ENCODE measurements around the gene DET1.
"Not testable (repeated sequence)": the region's sequence is repeated elsewhere in the genome, so short reads cannot be mapped to it uniquely, and the experiment has no call there.

DET1 gene

GRCh38 chr15:88545578-88546247 is 768 bp downstream of the DET1 start:
- not testable (repeated sequence) for H2BK5ac ChIP-seq (ENCODE audit: low read depth, low read length, poor library complexity, severe bottlenecking); H3K36me3 ChIP-seq (ENCODE audit: control insufficient read depth in 1 of 2, insufficient read depth in 2 of 2, low read depth in 1 of 2, low read length in 2 of 2); H2BK120ac ChIP-seq (ENCODE audit: low read depth, low read length); H2AK5ac ChIP-seq (ENCODE audit: low read length, severe bottlenecking); H4K91ac ChIP-seq (ENCODE audit: low read length); H2BK15ac ChIP-seq (ENCODE audit: low read depth, poor library complexity, severe bottlenecking); H2BK12ac ChIP-seq (ENCODE audit: low read length in 2 of 2); H4K8ac ChIP-seq (ENCODE audit: low read length); H3K23ac ChIP-seq (ENCODE audit: low read length in 2 of 2); H3K4me1 ChIP-seq (ENCODE audit: control insufficient read depth, insufficient read depth, low read depth, low read length); DNase-seq; H3K27me3 ChIP-seq (ENCODE audit: control insufficient read depth in 1 of 2, insufficient read depth in 1 of 2, low read length in 2 of 2); H3K9me3 ChIP-seq (ENCODE audit: control insufficient read depth, low read length)
- WGBS: 50% methylated on average over 7 of the region's 8 CpGs
- Histone ChIP-seq H3K4ac (ENCODE audit: low read depth in 1 of 2, low read length in 2 of 2) (peak overlapping the region in 1 of 2 experiments; percentile 67), H3K14ac (ENCODE audit: low read length in 2 of 2) (peak overlapping the region in 1 of 2 experiments; percentile 71), H3K18ac (ENCODE audit: low read depth in 1 of 2, low read length in 2 of 2) (peak overlapping the region in 1 of 2 experiments; percentile 96), H2AFZ (ENCODE audit: low read depth, low read length) (peak overlapping the region; percentile 53), H3K4me3 (ENCODE audit: insufficient read depth in 1 of 2, low read depth in 1 of 2, low read length in 2 of 2) (peak overlapping the region; percentile 64 to 84), H3K79me1 (replicated peaks; ENCODE audit: low read length, poor library complexity, severe bottlenecking) (peaks cover 15% of the 10 kb centered on the region), H3K4me2 (ENCODE audit: low read length, poor library complexity, severe bottlenecking) (peak overlapping the region; percentile 55), H3K9ac (ENCODE audit: low read length) (peak overlapping the region; percentile 89), H3K27ac (ENCODE audit: low read length, poor library complexity, severe bottlenecking) (peak overlapping the region; percentile 91)

GRCh38 chr15:88543065-88543776 is 3.3 kb downstream of the DET1 start:
- peak overlapping the region in 1 of 2 experiments; percentile 11 for H3K14ac ChIP-seq (ENCODE audit: low read length in 2 of 2)
- H3K27ac ChIP-seq (ENCODE audit: low read length, poor library complexity, severe bottlenecking): no peak overlapping the region
- H2AFZ ChIP-seq (ENCODE audit: low read depth, low read length): no peak overlapping the region
- peak overlapping the region in 1 of 2 experiments; percentile 76 for H2BK12ac ChIP-seq (ENCODE audit: low read length in 2 of 2)
- no peak overlapping the region for H4K91ac ChIP-seq (ENCODE audit: low read length)
- no peak overlapping the region for H2BK15ac ChIP-seq (ENCODE audit: low read depth, poor library complexity, severe bottlenecking)
- no peaks in the 10 kb centered on the region for H3K9me3 ChIP-seq (ENCODE audit: control insufficient read depth, low read length)
- no peaks in the 10 kb centered on the region for H3K4me1 ChIP-seq (ENCODE audit: control insufficient read depth, insufficient read depth, low read depth, low read length)
- H3K9ac ChIP-seq (ENCODE audit: low read length): no peak overlapping the region
- no peak overlapping the region for H3K4me3 ChIP-seq (ENCODE audit: insufficient read depth in 1 of 2, low read depth in 1 of 2, low read length in 2 of 2)
- no peak overlapping the region for H3K18ac ChIP-seq (ENCODE audit: low read depth in 1 of 2, low read length in 2 of 2)
- H3K4me2 ChIP-seq (ENCODE audit: low read length, poor library complexity, severe bottlenecking): no peak overlapping the region
- no peak overlapping the region for H2BK120ac ChIP-seq (ENCODE audit: low read depth, low read length)
- H2BK5ac ChIP-seq (ENCODE audit: low read depth, low read length, poor library complexity, severe bottlenecking): no peak overlapping the region
- no peak overlapping the region for H2AK5ac ChIP-seq (ENCODE audit: low read length, severe bottlenecking)
- no peaks in the 10 kb centered on the region for H3K27me3 ChIP-seq (ENCODE audit: control insufficient read depth in 1 of 2, insufficient read depth in 1 of 2, low read length in 2 of 2)
- peak overlapping the region in 1 of 2 experiments; percentile 29 for H3K4ac ChIP-seq (ENCODE audit: low read depth in 1 of 2, low read length in 2 of 2)
- 94% methylated on average over 13 of the region's 13 CpGs for WGBS
- no peak overlapping the region for H4K8ac ChIP-seq (ENCODE audit: low read length)
- H3K23ac ChIP-seq (ENCODE audit: low read length in 2 of 2): no peak overlapping the region
- peak; percentile 29 for DNase-seq
- H3K79me1 ChIP-seq (replicated peaks; ENCODE audit: low read length, poor library complexity, severe bottlenecking): peaks cover 16% of the 10 kb centered on the region
- H3K36me3 ChIP-seq (ENCODE audit: control insufficient read depth in 1 of 2, insufficient read depth in 2 of 2, low read depth in 1 of 2, low read length in 2 of 2): peaks cover 0 to 4% of the 10 kb centered on the region in 2 experiments

GRCh38 chr15:88542342-88542733 is 4.1 kb downstream of the DET1 start:
- Histone ChIP-seq H2BK120ac (ENCODE audit: low read depth, low read length) (no peak overlapping the region), H3K4ac (ENCODE audit: low read depth in 1 of 2, low read length in 2 of 2) (no peak overlapping the region), H3K36me3 (ENCODE audit: control insufficient read depth in 1 of 2, insufficient read depth in 2 of 2, low read depth in 1 of 2, low read length in 2 of 2) (peaks cover 0 to 4% of the 10 kb centered on the region in 2 experiments), H3K9me3 (ENCODE audit: control insufficient read depth, low read length) (no peaks in the 10 kb centered on the region), H2AK5ac (ENCODE audit: low read length, severe bottlenecking) (no peak overlapping the region), H3K14ac (ENCODE audit: low read length in 2 of 2) (no peak overlapping the region), H2BK12ac (ENCODE audit: low read length in 2 of 2) (no peak overlapping the region), H2AFZ (ENCODE audit: low read depth, low read length) (no peak overlapping the region), H3K27ac (ENCODE audit: low read length, poor library complexity, severe bottlenecking) (no peak overlapping the region), H3K79me1 (replicated peaks; ENCODE audit: low read length, poor library complexity, severe bottlenecking) (peaks cover 16% of the 10 kb centered on the region), H3K18ac (ENCODE audit: low read depth in 1 of 2, low read length in 2 of 2) (no peak overlapping the region), H2BK15ac (ENCODE audit: low read depth, poor library complexity, severe bottlenecking) (no peak overlapping the region), H4K91ac (ENCODE audit: low read length) (no peak overlapping the region), H3K27me3 (ENCODE audit: control insufficient read depth in 1 of 2, insufficient read depth in 1 of 2, low read length in 2 of 2) (no peaks in the 10 kb centered on the region), H3K4me3 (ENCODE audit: insufficient read depth in 1 of 2, low read depth in 1 of 2, low read length in 2 of 2) (no peak overlapping the region), H3K9ac (ENCODE audit: low read length) (no peak overlapping the region), H2BK5ac (ENCODE audit: low read depth, low read length, poor library complexity, severe bottlenecking) (no peak overlapping the region), H4K8ac (ENCODE audit: low read length) (no peak overlapping the region), H3K4me1 (ENCODE audit: control insufficient read depth, insufficient read depth, low read depth, low read length) (no peaks in the 10 kb centered on the region), H3K4me2 (ENCODE audit: low read length, poor library complexity, severe bottlenecking) (no peak overlapping the region), H3K23ac (ENCODE audit: low read length in 2 of 2) (no peak overlapping the region)
- 18% methylated on average over 8 of the region's 8 CpGs for WGBS
- peak; percentile 85 for DNase-seq

GRCh38 chr15:88541709-88542341 is 4.7 kb downstream of the DET1 start:
- Histone ChIP-seq H2AFZ (ENCODE audit: low read depth, low read length) (no peak overlapping the region), H3K23ac (ENCODE audit: low read length in 2 of 2) (no peak overlapping the region), H2BK15ac (ENCODE audit: low read depth, poor library complexity, severe bottlenecking) (no peak overlapping the region), H3K27me3 (ENCODE audit: control insufficient read depth in 1 of 2, insufficient read depth in 1 of 2, low read length in 2 of 2) (no peaks in the 10 kb centered on the region), H3K4me1 (ENCODE audit: control insufficient read depth, insufficient read depth, low read depth, low read length) (no peaks in the 10 kb centered on the region), H3K79me1 (replicated peaks; ENCODE audit: low read length, poor library complexity, severe bottlenecking) (peaks cover 16% of the 10 kb centered on the region), H4K91ac (ENCODE audit: low read length) (peak overlapping the region; percentile 81), H3K14ac (ENCODE audit: low read length in 2 of 2) (peak overlapping the region in 1 of 2 experiments; percentile 49), H2BK12ac (ENCODE audit: low read length in 2 of 2) (peak overlapping the region; percentile 75 to 94), H3K4me2 (ENCODE audit: low read length, poor library complexity, severe bottlenecking) (no peak overlapping the region), H3K36me3 (ENCODE audit: control insufficient read depth in 1 of 2, insufficient read depth in 2 of 2, low read depth in 1 of 2, low read length in 2 of 2) (peaks cover 0 to 4% of the 10 kb centered on the region in 2 experiments), H2AK5ac (ENCODE audit: low read length, severe bottlenecking) (no peak overlapping the region), H3K4ac (ENCODE audit: low read depth in 1 of 2, low read length in 2 of 2) (peak overlapping the region; percentile 79 to 82), H3K9ac (ENCODE audit: low read length) (no peak overlapping the region), H3K27ac (ENCODE audit: low read length, poor library complexity, severe bottlenecking) (no peak overlapping the region), H3K18ac (ENCODE audit: low read depth in 1 of 2, low read length in 2 of 2) (peak overlapping the region; percentile 31 to 72), H2BK5ac (ENCODE audit: low read depth, low read length, poor library complexity, severe bottlenecking) (no peak overlapping the region), H3K9me3 (ENCODE audit: control insufficient read depth, low read length) (no peaks in the 10 kb centered on the region), H2BK120ac (ENCODE audit: low read depth, low read length) (no peak overlapping the region), H3K4me3 (ENCODE audit: insufficient read depth in 1 of 2, low read depth in 1 of 2, low read length in 2 of 2) (no peak overlapping the region), H4K8ac (ENCODE audit: low read length) (peak overlapping the region; percentile 71)
- WGBS: 74% methylated on average over 16 of the region's 16 CpGs
- DNase-seq: no peak
